HuH-7.5 (cell line): Measurements from ENCODE around the gene SLC27A5.
"Not testable (repeated sequence)": the region's sequence is repeated elsewhere in the genome, so short reads cannot be mapped to it uniquely, and the experiment has no call there.

Experiments used
- DNase-seq: peaks from one replicate; pipeline ENCODE4 v3.0.0; 2011; ENCODE audit warnings: low spot score

Gene SLC27A5

DNA sequence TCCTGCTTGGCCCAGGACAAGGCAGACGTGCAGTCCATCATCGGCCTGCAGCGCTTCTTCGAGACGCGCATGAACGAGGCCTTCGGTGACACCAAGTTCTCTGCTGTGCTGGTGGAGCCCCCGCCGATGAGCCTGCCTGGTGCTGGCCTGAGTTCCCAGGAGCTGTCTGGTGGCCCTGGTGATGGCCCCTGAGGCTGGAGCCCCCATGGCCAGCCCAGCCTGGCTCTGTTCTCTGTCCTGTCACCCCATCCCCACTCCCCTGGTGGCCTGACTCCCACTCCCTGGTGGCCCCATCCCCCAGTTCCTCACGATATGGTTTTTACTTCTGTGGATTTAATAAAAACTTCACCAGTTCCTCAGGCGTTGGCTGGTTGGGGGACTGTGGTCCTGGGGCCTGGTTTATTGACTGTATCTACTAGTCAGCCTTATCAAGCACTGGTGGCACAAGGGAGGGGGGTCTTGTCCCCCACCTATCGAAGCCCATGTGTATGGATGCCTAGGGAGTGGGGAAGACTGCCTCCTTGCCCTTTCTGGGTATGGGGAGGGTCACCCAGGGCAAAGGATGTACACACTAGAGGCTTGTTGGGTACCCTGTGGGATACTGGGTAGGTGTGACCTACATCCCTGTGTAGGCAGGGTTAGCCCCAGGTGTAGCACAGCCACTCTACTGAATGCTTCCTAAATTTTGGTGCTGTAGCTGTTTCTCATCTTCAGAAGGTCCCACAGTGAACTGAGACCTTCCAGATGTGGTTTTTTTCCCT lies 38.8 kb upstream of the SLC27A5 start:
- DNase-seq, result no peak

DNA sequence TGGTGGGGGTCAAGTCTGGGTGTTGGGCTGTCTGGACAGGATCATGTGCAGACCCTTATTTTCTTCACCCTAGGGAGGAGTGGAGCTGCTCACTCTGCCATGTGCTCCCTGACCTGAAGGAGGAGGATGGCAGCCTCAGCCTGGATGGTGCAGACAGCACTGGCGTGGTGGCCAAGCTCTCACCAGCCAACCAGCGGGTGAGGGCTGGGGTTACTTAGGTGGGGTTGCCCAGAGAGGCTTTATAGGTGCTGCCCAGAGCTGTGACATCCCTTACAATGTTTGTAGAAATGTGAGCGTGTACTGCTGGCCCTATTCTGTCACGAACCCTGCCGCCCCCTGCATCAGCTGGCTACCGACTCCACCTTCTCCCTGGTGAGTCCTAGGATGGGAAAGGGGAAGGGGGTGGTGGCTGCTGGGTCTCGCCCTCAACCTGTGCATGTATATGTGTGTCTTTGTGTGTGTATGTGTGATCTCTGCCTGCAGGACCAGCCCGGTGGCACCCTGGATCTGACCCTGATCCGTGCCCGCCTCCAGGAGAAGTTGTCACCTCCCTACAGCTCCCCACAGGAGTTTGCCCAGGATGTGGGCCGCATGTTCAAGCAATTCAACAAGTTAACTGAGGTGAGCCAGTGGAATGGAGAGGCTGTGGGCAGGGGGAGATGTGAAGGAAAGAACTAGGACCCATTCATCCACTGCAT lies 38.0 kb upstream of the SLC27A5 start:
- no peak for DNase-seq

DNA sequence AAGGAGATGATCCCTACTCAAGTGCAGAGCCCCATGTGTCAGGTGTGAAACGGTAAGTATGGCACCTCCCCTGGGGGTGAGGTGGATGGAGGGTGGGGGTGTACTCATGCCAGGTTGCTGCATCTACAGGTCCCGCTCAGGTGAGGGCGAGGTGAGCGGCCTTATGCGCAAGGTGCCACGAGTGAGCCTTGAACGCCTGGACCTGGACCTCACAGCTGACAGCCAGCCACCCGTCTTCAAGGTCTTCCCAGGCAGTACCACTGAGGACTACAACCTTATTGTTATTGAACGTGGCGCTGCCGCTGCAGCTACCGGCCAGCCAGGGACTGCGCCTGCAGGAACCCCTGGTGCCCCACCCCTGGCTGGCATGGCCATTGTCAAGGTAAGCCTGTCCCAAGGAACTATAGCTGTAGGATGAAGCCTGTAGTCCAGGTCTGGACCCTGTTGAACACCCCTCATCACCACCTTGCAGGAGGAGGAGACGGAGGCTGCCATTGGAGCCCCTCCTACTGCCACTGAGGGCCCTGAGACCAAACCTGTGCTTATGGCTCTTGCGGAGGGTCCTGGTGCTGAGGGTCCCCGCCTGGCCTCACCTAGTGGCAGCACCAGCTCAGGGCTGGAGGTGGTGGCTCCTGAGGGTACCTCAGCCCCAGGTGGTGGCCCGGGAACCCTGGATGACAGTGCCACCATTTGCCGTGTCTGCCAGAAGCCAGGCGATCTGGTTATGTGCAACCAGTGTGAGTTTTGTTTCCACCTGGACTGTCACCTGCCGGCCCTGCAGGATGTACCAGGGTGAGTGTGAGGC lies 37.3 kb upstream of the SLC27A5 start:
- no peak for DNase-seq

- no peak for DNase-seq
Observed at GRCh38 chr19:58547323-58548312, 35.8 kb upstream of the SLC27A5 start.

GRCh38 chr19:58546019-58546530 lies 34.3 kb upstream of the SLC27A5 start:
- peak; percentile 8 for DNase-seq

- DNase-seq, result peak; percentile 11
Observed at GRCh38 chr19:58545286-58546018, 33.7 kb upstream of the SLC27A5 start.

- DNase-seq, result peak; percentile 78
Observed at GRCh38 chr19:58544591-58545285, 32.9 kb upstream of the SLC27A5 start.

GRCh38 chr19:58543826-58544590 lies 32.2 kb upstream of the SLC27A5 start, which contains the start of gene TRIM28:
Gene TRIM28 (plus strand): TSS chr19:58544064. CDS start chr19:58544758, 694 bp downstream.
- peak; percentile 99 for DNase-seq

DNA sequence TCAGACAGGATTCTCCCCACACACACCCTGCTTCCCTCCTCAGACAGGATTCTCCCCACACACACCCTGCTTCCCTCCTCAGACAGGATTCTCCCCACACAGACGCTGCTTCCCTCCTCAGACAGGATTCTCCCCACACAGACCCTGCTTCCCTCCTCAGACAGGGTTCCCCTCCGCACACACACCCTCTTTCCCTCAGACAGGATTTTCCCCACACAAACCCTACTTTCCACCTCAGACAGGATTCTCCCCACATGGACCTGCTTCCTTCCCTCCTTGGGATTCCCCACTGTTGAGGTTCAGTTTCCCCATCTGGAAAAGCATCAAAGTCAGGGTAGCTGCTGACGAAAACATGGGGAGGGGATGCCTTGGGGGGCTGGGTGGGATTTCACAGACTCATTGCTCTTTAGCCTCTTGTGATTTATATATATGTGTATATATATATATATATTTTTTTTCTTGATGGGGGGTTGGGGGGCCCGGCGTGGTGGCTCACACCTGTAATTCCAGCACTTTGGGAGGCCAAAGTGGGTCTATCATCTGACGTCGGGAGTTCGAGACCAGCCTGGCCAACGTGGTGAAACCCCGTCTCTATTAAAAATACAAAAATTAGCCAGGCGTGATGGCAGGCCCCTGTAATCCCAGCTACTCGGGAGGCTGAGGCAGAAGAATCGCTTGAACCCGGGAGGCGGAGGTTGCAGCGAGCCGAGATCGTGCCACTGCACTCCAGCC lies 31.0 kb upstream of the SLC27A5 start:
- not testable (repeated sequence) for DNase-seq

DNA sequence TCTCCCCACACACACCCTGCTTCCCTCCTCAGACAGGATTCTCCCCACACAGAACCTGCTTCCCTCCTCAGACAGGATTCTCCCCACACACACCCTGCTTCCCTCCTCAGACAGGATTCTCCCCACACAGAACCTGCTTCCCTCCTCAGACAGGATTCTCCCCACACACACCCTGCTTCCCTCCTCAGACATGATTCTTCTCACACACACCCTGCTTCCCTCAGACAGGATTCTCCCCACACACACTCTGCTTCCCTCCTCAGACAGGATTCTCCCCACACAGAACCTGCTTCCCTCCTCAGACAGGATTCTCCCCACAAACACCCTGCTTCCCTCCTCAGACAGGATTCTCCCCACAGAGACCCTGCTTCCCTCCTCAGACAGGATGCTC lies 27.4 kb upstream of the SLC27A5 start:
- DNase-seq, result not testable (repeated sequence)

DNA sequence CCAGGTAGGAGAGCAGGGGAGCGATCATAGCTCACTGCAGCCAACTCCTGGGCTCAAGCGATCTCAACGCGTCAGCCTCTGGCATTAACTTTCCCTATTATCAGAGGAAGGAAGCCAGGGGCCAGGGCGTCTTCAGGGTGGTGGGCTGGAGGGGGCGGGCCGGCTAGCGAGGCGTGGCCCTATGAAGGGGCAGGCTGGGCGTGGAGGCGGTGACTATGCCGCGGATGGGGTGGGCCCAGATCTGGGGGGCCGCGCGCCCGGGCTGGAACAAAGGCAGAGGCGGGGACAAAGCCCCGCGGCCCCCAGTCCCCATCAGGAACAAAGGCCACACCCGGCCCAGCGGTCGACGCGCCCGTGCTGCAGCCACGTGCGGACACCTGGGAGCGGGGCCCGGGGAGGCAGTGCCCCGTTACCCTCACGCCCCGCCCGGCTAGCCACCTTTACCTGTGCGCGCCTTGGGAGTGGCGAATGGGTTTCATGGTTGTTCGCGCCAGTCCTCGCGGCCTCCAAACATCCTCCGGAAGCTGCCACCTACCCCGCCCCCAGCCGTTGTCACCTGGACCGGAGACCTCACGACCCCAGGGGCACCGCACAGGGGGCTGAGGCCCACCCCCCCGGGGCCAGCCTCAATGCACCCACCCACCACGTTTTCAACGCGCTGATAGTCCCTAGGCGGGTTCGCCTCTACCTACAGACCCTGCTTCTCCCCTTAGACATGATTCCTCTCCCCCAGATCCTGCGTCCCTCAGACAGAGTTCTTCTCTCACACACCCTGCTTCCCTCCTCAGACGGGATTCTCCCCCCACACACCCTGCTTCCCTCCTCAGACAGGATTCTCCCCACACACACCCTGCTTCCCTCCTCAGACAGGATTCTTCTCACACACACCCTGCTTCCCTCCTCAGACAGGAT lies 26.7 kb upstream of the SLC27A5 start:
- DNase-seq, result peak; percentile 22

GRCh38 chr19:58536852-58537798 lies 25.3 kb upstream of the SLC27A5 start:
- DNase-seq, result no peak

- DNase-seq, result no peak
Observed at GRCh38 chr19:58535857-58536256, 24.1 kb upstream of the SLC27A5 start.

DNA sequence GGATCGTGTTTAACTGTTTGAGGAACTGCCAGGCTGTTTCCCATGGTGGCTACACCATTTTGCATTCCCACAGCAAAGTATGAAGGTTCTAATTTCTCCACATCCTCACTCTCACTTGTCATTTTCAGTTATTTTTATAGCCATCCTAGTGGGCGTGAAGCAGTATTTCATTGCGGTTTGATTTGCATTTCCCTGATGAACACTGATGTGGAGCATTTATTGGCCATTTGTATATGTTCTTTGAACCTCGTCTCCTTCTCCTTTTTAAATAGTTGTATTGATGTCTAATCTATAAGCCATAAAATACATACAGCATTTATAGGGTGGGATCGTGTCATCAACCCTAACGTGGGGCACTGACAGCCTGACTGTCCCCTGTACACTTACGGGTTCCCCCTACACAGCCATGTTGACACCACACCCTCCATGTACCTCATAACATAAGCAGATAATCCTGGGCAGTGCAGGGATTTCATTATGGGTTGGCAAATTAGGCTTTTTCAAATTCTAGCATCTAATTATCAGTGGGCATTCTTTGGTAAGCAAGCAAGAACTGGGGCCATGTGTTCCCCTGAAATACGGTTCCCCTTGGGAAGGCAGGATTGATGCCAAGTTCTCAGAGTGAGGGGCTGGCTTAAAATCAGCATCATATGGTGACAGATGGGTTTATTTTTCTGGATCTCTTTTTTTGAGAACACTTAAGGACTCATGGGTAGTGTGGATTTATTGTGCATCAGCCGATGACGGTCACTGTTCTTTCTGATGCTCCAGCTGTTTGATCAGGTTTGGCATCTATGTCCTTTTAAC lies 19.4 kb upstream of the SLC27A5 start:
- no peak for DNase-seq

DNA sequence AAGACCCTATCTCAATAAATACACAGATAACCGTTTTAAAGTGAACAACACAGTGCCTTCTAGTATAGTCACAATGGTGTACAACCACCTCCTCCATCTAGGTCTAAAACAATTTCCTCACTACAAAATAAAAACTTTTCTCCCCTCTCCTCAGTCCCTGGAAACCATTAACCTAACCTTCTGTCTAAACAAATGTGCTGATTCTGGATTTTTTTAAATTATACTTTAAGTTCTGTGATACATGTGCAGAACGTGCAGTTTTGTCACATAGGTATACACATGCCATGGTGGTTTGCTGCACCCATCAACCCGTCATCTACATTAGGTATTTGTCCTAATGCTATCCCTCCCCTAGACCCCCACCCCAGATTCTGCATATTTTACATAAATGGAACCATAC lies 17.6 kb upstream of the SLC27A5 start:
- no peak for DNase-seq
